ENCODE data around the gene SLC2A4RG. TPM values are rescaled to one million over a fixed set of nuclear protein-coding genes. Genes with fewer than 3 reads are reported as not detected.

Gene SLC2A4RG
- polyA plus RNA-seq, 4 donors = 11.6 to 69.9 (median 17.6) TPM

GRCh38 chr20:63731410-63731809 is 8.2 kb upstream of the SLC2A4RG start:
- 66 to 88% (median 84%) methylated on average over 4 to 5 of the region's 5 CpGs for WGBS, 3 donors
- H3K4me3 ChIP-seq (ENCODE audit: low read depth in 1 of 3, low read length in 3 of 3) = no peak overlapping the region
- DNase-seq (no peak), FAIRE-seq (no peak)
- peaks cover 5 to 45% (median 10%) of the 10 kb centered on the region in 3 donors for H3K36me3 ChIP-seq (ENCODE audit: control insufficient read depth in 3 of 3, insufficient read depth in 2 of 3, low read depth in 1 of 3, low read length in 3 of 3)
- no peaks in the 10 kb centered on the region for H3K27me3 ChIP-seq (ENCODE audit: control insufficient read depth in 3 of 3, insufficient read depth in 3 of 3, low read length in 3 of 3)
- H3K4me1 ChIP-seq (ENCODE audit: control insufficient read depth in 3 of 3, insufficient read depth in 2 of 3, low read depth in 1 of 3, low read length in 2 of 3) = peaks cover 0 to 9% (median 2%) of the 10 kb centered on the region in 3 donors
- no peak overlapping the region for H3K27ac ChIP-seq (ENCODE audit: low read depth in 1 of 3, low read length in 2 of 3)
- no peaks in the 10 kb centered on the region for H3K9me3 ChIP-seq (ENCODE audit: control insufficient read depth in 2 of 2, insufficient read depth in 1 of 2, low read depth in 1 of 2, low read length in 1 of 2)

GRCh38 chr20:63732118-63733095 is 7.2 kb upstream of the SLC2A4RG start:
- Histone ChIP-seq H3K4me3 (ENCODE audit: low read depth in 1 of 3, low read length in 3 of 3) (no peak overlapping the region), H3K27ac (ENCODE audit: low read depth in 1 of 3, low read length in 2 of 3) (no peak overlapping the region), H3K36me3 (ENCODE audit: control insufficient read depth in 3 of 3, insufficient read depth in 2 of 3, low read depth in 1 of 3, low read length in 3 of 3) (peaks cover 5 to 53% (median 10%) of the 10 kb centered on the region in 3 donors), H3K27me3 (ENCODE audit: control insufficient read depth in 3 of 3, insufficient read depth in 3 of 3, low read length in 3 of 3) (no peaks in the 10 kb centered on the region), H3K9me3 (ENCODE audit: control insufficient read depth in 2 of 2, insufficient read depth in 1 of 2, low read depth in 1 of 2, low read length in 1 of 2) (no peaks in the 10 kb centered on the region), H3K4me1 (ENCODE audit: control insufficient read depth in 3 of 3, insufficient read depth in 2 of 3, low read depth in 1 of 3, low read length in 2 of 3) (peaks cover 0 to 7% (median 2%) of the 10 kb centered on the region in 3 donors)
- 88 to 91% (median 90%) methylated on average over 38 of the region's 38 CpGs for WGBS, 3 donors
- FAIRE-seq (no peak), DNase-seq (no peak)

- WGBS, 3 donors = 93 to 96% (median 94%) methylated on average over 13 of the region's 13 CpGs
- H3K9me3 ChIP-seq (ENCODE audit: control insufficient read depth in 2 of 2, insufficient read depth in 1 of 2, low read depth in 1 of 2, low read length in 1 of 2) = no peaks in the 10 kb centered on the region
- DNase-seq = no peak
- FAIRE-seq = no peak
- no peaks in the 10 kb centered on the region for H3K27me3 ChIP-seq (ENCODE audit: control insufficient read depth in 3 of 3, insufficient read depth in 3 of 3, low read length in 3 of 3)
- peaks cover 5 to 53% (median 10%) of the 10 kb centered on the region in 3 donors for H3K36me3 ChIP-seq (ENCODE audit: control insufficient read depth in 3 of 3, insufficient read depth in 2 of 3, low read depth in 1 of 3, low read length in 3 of 3)
- peaks cover 0 to 10% (median 3%) of the 10 kb centered on the region in 3 donors for H3K4me1 ChIP-seq (ENCODE audit: control insufficient read depth in 3 of 3, insufficient read depth in 2 of 3, low read depth in 1 of 3, low read length in 2 of 3)
- H3K27ac ChIP-seq (ENCODE audit: low read depth in 1 of 3, low read length in 2 of 3) = no peak overlapping the region
- H3K4me3 ChIP-seq (ENCODE audit: low read depth in 1 of 3, low read length in 3 of 3) = no peak overlapping the region
Measured at GRCh38 chr20:63733117-63733516, 6.5 kb upstream of the SLC2A4RG start.

- Histone ChIP-seq H3K27ac (ENCODE audit: low read depth in 1 of 3, low read length in 2 of 3) (no peak overlapping the region), H3K4me3 (ENCODE audit: low read depth in 1 of 3, low read length in 3 of 3) (no peak overlapping the region), H3K36me3 (ENCODE audit: control insufficient read depth in 3 of 3, insufficient read depth in 2 of 3, low read depth in 1 of 3, low read length in 3 of 3) (peaks cover 5 to 53% (median 10%) of the 10 kb centered on the region in 3 donors), H3K9me3 (ENCODE audit: control insufficient read depth in 2 of 2, insufficient read depth in 1 of 2, low read depth in 1 of 2, low read length in 1 of 2) (no peaks in the 10 kb centered on the region), H3K4me1 (ENCODE audit: control insufficient read depth in 3 of 3, insufficient read depth in 2 of 3, low read depth in 1 of 3, low read length in 2 of 3) (peaks cover 1 to 12% (median 4%) of the 10 kb centered on the region in 3 donors), H3K27me3 (ENCODE audit: control insufficient read depth in 3 of 3, insufficient read depth in 3 of 3, low read length in 3 of 3) (no peaks in the 10 kb centered on the region)
- FAIRE-seq = no peak
- DNase-seq = no peak
- whole genome bisulfite sequencing, 3 donors = 93 to 94% (median 93%) methylated on average over 17 to 18 of the region's 18 CpGs
Measured at GRCh38 chr20:63733579-63734081, 5.9 kb upstream of the SLC2A4RG start.

GRCh38 chr20:63734111-63734945 is 5.2 kb upstream of the SLC2A4RG start:
- no peak for DNase-seq

GRCh38 chr20:63734946-63735858 is 4.4 kb upstream of the SLC2A4RG start:
- H3K36me3 ChIP-seq (ENCODE audit: control insufficient read depth in 3 of 3, insufficient read depth in 2 of 3, low read depth in 1 of 3, low read length in 3 of 3) = peaks cover 5 to 45% (median 10%) of the 10 kb centered on the region in 3 donors
- H3K27ac ChIP-seq (ENCODE audit: low read depth in 1 of 3, low read length in 2 of 3) = no peak overlapping the region
- H3K4me3 ChIP-seq (ENCODE audit: low read depth in 1 of 3, low read length in 3 of 3) = no peak overlapping the region
- DNase-seq = no peak
- WGBS, 3 donors = 91 to 93% (median 93%) methylated on average over 48 of the region's 48 CpGs
- no peaks in the 10 kb centered on the region for H3K27me3 ChIP-seq (ENCODE audit: control insufficient read depth in 3 of 3, insufficient read depth in 3 of 3, low read length in 3 of 3)
- no peaks in the 10 kb centered on the region for H3K9me3 ChIP-seq (ENCODE audit: control insufficient read depth in 2 of 2, insufficient read depth in 1 of 2, low read depth in 1 of 2, low read length in 1 of 2)
- peaks cover 1 to 16% (median 4%) of the 10 kb centered on the region in 3 donors for H3K4me1 ChIP-seq (ENCODE audit: control insufficient read depth in 3 of 3, insufficient read depth in 2 of 3, low read depth in 1 of 3, low read length in 2 of 3)
- FAIRE-seq = no peak

More at GRCh38 chr20:63734111-63734945, 5.2 kb upstream of the SLC2A4RG start:
- Histone ChIP-seq H3K9me3 (ENCODE audit: control insufficient read depth in 2 of 2, insufficient read depth in 1 of 2, low read depth in 1 of 2, low read length in 1 of 2) (no peaks in the 10 kb centered on the region), H3K27ac (ENCODE audit: low read depth in 1 of 3, low read length in 2 of 3) (no peak overlapping the region), H3K27me3 (ENCODE audit: control insufficient read depth in 3 of 3, insufficient read depth in 3 of 3, low read length in 3 of 3) (no peaks in the 10 kb centered on the region), H3K4me3 (ENCODE audit: low read depth in 1 of 3, low read length in 3 of 3) (no peak overlapping the region), H3K36me3 (ENCODE audit: control insufficient read depth in 3 of 3, insufficient read depth in 2 of 3, low read depth in 1 of 3, low read length in 3 of 3) (peaks cover 5 to 52% (median 10%) of the 10 kb centered on the region in 3 donors), H3K4me1 (ENCODE audit: control insufficient read depth in 3 of 3, insufficient read depth in 2 of 3, low read depth in 1 of 3, low read length in 2 of 3) (peaks cover 1 to 16% (median 4%) of the 10 kb centered on the region in 3 donors)
- WGBS, 3 donors = 88 to 91% (median 90%) methylated on average over 20 to 25 of the region's 25 CpGs
- no peak for FAIRE-seq

- no peak for FAIRE-seq
- peak within 1 kb of the TSS in 1 of 3 donors; percentile 57 for H3K27ac ChIP-seq (ENCODE audit: low read depth in 1 of 3, low read length in 2 of 3)
- H3K27me3 ChIP-seq (ENCODE audit: control insufficient read depth in 3 of 3, insufficient read depth in 3 of 3, low read length in 3 of 3) = no peaks in the 10 kb centered on the region
- WGBS, 3 donors = 36 to 60% (median 38%) methylated on average over 25 to 31 of the region's 31 CpGs
- H3K4me3 ChIP-seq (ENCODE audit: low read depth in 1 of 3, low read length in 3 of 3) = peak within 1 kb of the TSS in 2 of 3 donors; percentile 17 to 51
- H3K9me3 ChIP-seq (ENCODE audit: control insufficient read depth in 2 of 2, insufficient read depth in 1 of 2, low read depth in 1 of 2, low read length in 1 of 2) = no peaks in the 10 kb centered on the region
- peaks cover 1 to 19% (median 4%) of the 10 kb centered on the region in 3 donors for H3K4me1 ChIP-seq (ENCODE audit: control insufficient read depth in 3 of 3, insufficient read depth in 2 of 3, low read depth in 1 of 3, low read length in 2 of 3)
- DNase-seq = peak in 1 of 2 donors; percentile 47
- H3K36me3 ChIP-seq (ENCODE audit: control insufficient read depth in 3 of 3, insufficient read depth in 2 of 3, low read depth in 1 of 3, low read length in 3 of 3) = peaks cover 5 to 44% (median 10%) of the 10 kb centered on the region in 3 donors
Measured at GRCh38 chr20:63735859-63736718, 3.5 kb upstream of the SLC2A4RG start, which contains the start of gene LIME1. Gene LIME1 (plus strand): TSS chr20:63736664. CDS start chr20:63737550, 886 bp downstream.

All from small intestine (tissue), 7 donors.